GM12878 (cell line): ENCODE data around the gene HMGB4. TPM values are rescaled to one million over a fixed set of nuclear protein-coding genes. Genes with fewer than 3 reads are reported as not detected.

Source experiments
- ATAC-seq: fragments of 200-7000 bp; cut with Tn5 transposase; 3 replicates; pipeline ENCODE4 v1.9.1; 2020; ENCODE audit warnings: mild to moderate bottlenecking, moderate library complexity
- BruUV-seq: library from RNA; stranded (reverse); fragments of 400-500 nt; replicated peaks from 2 replicates; lab custom pipeline; 2021; lab: Mats Ljungman, UMichigan
- CTCF ChIA-PET: fragments of 300-600 bp; sonication (Branson Sonifier 250); formaldehyde crosslinking; extraction: SDS; loops from one replicate; lab custom pipeline; 2021; ENCODE audit warnings: inconsistent platforms; lab: Yijun Ruan, JAX
- POLR2A ChIA-PET: fragments of 350-600 bp; formaldehyde crosslinking; extraction: SDS; loops from one replicate; lab custom pipeline; 2021; ENCODE audit warnings: inconsistent platforms; lab: Charles Lee
- RAD21 ChIA-PET: fragments of 300-600 bp; sonication (Branson Sonifier 250); formaldehyde crosslinking; loops from one replicate; lab custom pipeline; 2023; ENCODE audit warnings: antibody characterized with exemption; ENCODE audit not compliant: unreplicated experiment; lab: Charles Lee
- SMC1A ChIA-PET: fragments of 300-600 bp; sonication (Branson Sonifier 250); formaldehyde crosslinking; loops from one replicate; lab custom pipeline; 2023; ENCODE audit not compliant: unreplicated experiment, uncharacterized antibody; lab: Charles Lee
- DNase-seq: peaks from one replicate; pipeline ENCODE4 v3.0.0-alpha.2; 2011; ENCODE audit warnings: low read depth, low spot score
- FAIRE-seq: peaks from 3 replicates; lab custom pipeline; 2011; peaks lifted over from hg19 to GRCh38; lab: Jason Lieb, UNC
- H2AFZ ChIP-seq: 2 replicates; pipeline ENCODE4 v1.6.0; 2011; ENCODE audit warnings: low read depth, low read length, control low read depth; ENCODE audit not compliant: control insufficient read depth
- H3K27ac ChIP-seq: 2 replicates; pipeline ENCODE4 v1.5.1; 2011; ENCODE audit warnings: control low read depth; ENCODE audit not compliant: control insufficient read depth, insufficient read depth
- H3K27me3 ChIP-seq, 2 experiments: replicated peaks in 1 of 2; 2 replicates each; pipeline versions ENCODE4 v1.6.0 to v1.6.1; 2011; ENCODE audit warnings: low read length in 1 of 2; ENCODE audit not compliant: control insufficient read depth in 2 of 2, insufficient read depth in 2 of 2
- H3K36me3 ChIP-seq, 2 experiments: 2 replicates each; pipeline ENCODE4 v1.5.1; 2011; ENCODE audit warnings: low read length in 1 of 2; ENCODE audit not compliant: control insufficient read depth in 2 of 2, insufficient read depth in 2 of 2
- H3K4me1 ChIP-seq: 2 replicates; pipeline ENCODE4 v1.6.1; 2011; ENCODE audit warnings: mild to moderate bottlenecking, low read length, moderate library complexity, mixed read lengths; ENCODE audit not compliant: control insufficient read depth, insufficient read depth
- H3K4me2 ChIP-seq: 2 replicates; pipeline ENCODE4 v1.6.0; 2011; ENCODE audit warnings: control low read depth; ENCODE audit not compliant: control insufficient read depth, insufficient read depth
- H3K4me3 ChIP-seq: fragments of 200-600 bp; sonication (generic); 2 replicates; pipeline ENCODE4 v1.5.1; 2016
- H3K79me2 ChIP-seq: 2 replicates; pipeline ENCODE4 v1.6.0; 2011; ENCODE audit warnings: low read length; ENCODE audit not compliant: control insufficient read depth, insufficient read depth
- H3K9ac ChIP-seq: 2 replicates; pipeline ENCODE4 v1.8.0; 2011; ENCODE audit warnings: low read length, control low read depth, mixed read lengths; ENCODE audit not compliant: control insufficient read depth, insufficient read depth
- H3K9me3 ChIP-seq: replicated peaks from 3 replicates; pipeline ENCODE4 v1.5.1; 2011; ENCODE audit warnings: mild to moderate bottlenecking, low read length; ENCODE audit not compliant: control insufficient read depth, insufficient read depth
- H4K20me1 ChIP-seq: 2 replicates; pipeline ENCODE4 v1.6.0; 2011; ENCODE audit not compliant: control insufficient read depth, insufficient read depth
- BMI1 ChIP-seq: fragments of 450-650 bp; IDR thresholded peaks from 2 replicates; pipeline ENCODE4 v1.6.1; 2016; ENCODE audit warnings: mild to moderate bottlenecking, moderate library complexity, borderline replicate concordance
- EZH2 ChIP-seq: IDR thresholded peaks from 2 replicates; pipeline ENCODE4 v1.6.1; 2012; ENCODE audit warnings: low read depth, mild to moderate bottlenecking, control low read depth, inconsistent platforms, low read length, borderline replicate concordance; ENCODE audit not compliant: control insufficient read depth
- HCFC1 ChIP-seq: fragments of 150-350 bp; IDR thresholded peaks from 2 replicates; pipeline ENCODE4 v1.6.1; 2014; ENCODE audit warnings: low read length
- HDGF ChIP-seq: fragments of 450-650 bp; IDR thresholded peaks from 2 replicates; pipeline ENCODE4 v1.6.1; 2016; ENCODE audit warnings: antibody characterized with exemption
- JUNB ChIP-seq: IDR thresholded peaks from 2 replicates; pipeline ENCODE4 v1.6.1; 2016; ENCODE audit warnings: antibody characterized with exemption, mild to moderate bottlenecking
- KDM1A ChIP-seq: fragments of 200-600 bp; sonication (generic); IDR thresholded peaks from 2 replicates; pipeline ENCODE4 v1.6.1; 2016; ENCODE audit warnings: borderline replicate concordance
- KLF5 ChIP-seq: fragments of 450-650 bp; IDR thresholded peaks from 2 replicates; pipeline ENCODE4 v1.6.1; 2014; ENCODE audit warnings: mild to moderate bottlenecking; ENCODE audit not compliant: partially characterized antibody
- MTA3 ChIP-seq: IDR thresholded peaks from 2 replicates; pipeline ENCODE4 v1.6.1; 2012; ENCODE audit warnings: low read length, inconsistent platforms, borderline replicate concordance
- MYB ChIP-seq: fragments of 150-350 bp; IDR thresholded peaks from 2 replicates; pipeline ENCODE4 v1.6.1; 2014; ENCODE audit warnings: mild to moderate bottlenecking, low read depth, low read length, borderline replicate concordance
- NRF1 ChIP-seq: conservative IDR thresholded peaks from 2 replicates; pipeline ENCODE4 v1.6.1; 2011; ENCODE audit warnings: mild to moderate bottlenecking, low read depth, low read length, improper control_type of control experiment
- RAD51 ChIP-seq: fragments of 450-650 bp; IDR thresholded peaks from 2 replicates; pipeline ENCODE4 v1.6.1; 2016; ENCODE audit warnings: moderate library complexity, mild to moderate bottlenecking, inconsistent platforms
- RBBP5 ChIP-seq: fragments of 200-600 bp; sonication (generic); conservative IDR thresholded peaks from 2 replicates; pipeline ENCODE4 v1.6.1; 2016
- SMAD1 ChIP-seq: fragments of 450-650 bp; IDR thresholded peaks from 2 replicates; pipeline ENCODE4 v1.6.1; 2018; ENCODE audit warnings: mild to moderate bottlenecking, low read depth; ENCODE audit not compliant: partially characterized antibody
- SP1 ChIP-seq: IDR thresholded peaks from one replicate; pipeline ENCODE4 v1.6.1; 2011; ENCODE audit warnings: low read depth, low read length
- SREBF2 ChIP-seq: IDR thresholded peaks from 2 replicates; pipeline ENCODE4 v1.6.1; 2012; ENCODE audit warnings: mild to moderate bottlenecking, low read length
- ZNF622 ChIP-seq: fragments of 450-650 bp; IDR thresholded peaks from 2 replicates; pipeline ENCODE4 v1.6.1; 2017; ENCODE audit warnings: mild to moderate bottlenecking, inconsistent platforms
- WGBS: methylation state at CpG from one replicate; pipeline ENCODE4 v1.1.6; 2016; ENCODE audit warnings: low lambda C conversion rate; ENCODE audit not compliant: insufficient replicate concordance, insufficient coverage; ENCODE audit errors: missing lambda C conversion rate; 5-methylcytosine and 5-hydroxymethylcytosine counted together
- in situ Hi-C: fragments of 300-500 bp; cut with MboI; formaldehyde crosslinking; loops from 9 replicates; pipeline ENCODE4 v1.14.3; 2018; ENCODE audit warnings: mixed read lengths
- intact Hi-C: fragments of 100-400 bp; cut with micrococcal nuclease; formaldehyde crosslinking; loops from one replicate; pipeline ENCODE4 v1.14.2; 2022; ENCODE audit not compliant: unreplicated experiment
- polyA plus RNA-seq, 11 experiments: library from polyadenylated mRNA; depleted of rRNA in 4 of 11; unstranded in 6 of 11; stranded (reverse) in 5 of 11; fragments of >200 nt; fragmentation: Nextera tagmentation in 4 of 11; fragmentation: Illumina TruSeq in 1 of 11; extraction: Ambion mirVana in 4 of 11; extraction: Trizol in 1 of 11; gene quantifications; 1 replicate in 1 of 11; 2 replicates in 10 of 11; pipeline versions ENCODE4 v1.2.1 to v1.2.3, GENCODE V29; 2011 to 2016; ENCODE audit warnings: inconsistent platforms in 2 of 11, missing spikeins in 2 of 11, low read depth in 1 of 11
- total RNA-seq, 4 experiments: library from RNA; depleted of rRNA in 3 of 4; stranded (reverse); fragments of >200 nt in 3 of 4; fragmentation: Illumina TruSeq in 1 of 4; extraction: Trizol in 1 of 4; gene quantifications; 2 replicates each; pipeline versions ENCODE4 v1.2.1 to v1.2.3, GENCODE V29; 2013 to 2021
- TF ChIP-seq, protein P1 (sequence below): fragments of 450-650 bp; IDR thresholded peaks from 2 replicates; pipeline ENCODE4 v1.6.1; 2018; ENCODE audit warnings: borderline replicate concordance, mild to moderate bottlenecking; ENCODE audit not compliant: partially characterized antibody

Gene HMGB4
- total and polyA plus RNA-seq, 10 of the 15 experiments (the other 5 are each of a cell fraction or from before 2014, with no cell fraction given): not detected

DNA sequence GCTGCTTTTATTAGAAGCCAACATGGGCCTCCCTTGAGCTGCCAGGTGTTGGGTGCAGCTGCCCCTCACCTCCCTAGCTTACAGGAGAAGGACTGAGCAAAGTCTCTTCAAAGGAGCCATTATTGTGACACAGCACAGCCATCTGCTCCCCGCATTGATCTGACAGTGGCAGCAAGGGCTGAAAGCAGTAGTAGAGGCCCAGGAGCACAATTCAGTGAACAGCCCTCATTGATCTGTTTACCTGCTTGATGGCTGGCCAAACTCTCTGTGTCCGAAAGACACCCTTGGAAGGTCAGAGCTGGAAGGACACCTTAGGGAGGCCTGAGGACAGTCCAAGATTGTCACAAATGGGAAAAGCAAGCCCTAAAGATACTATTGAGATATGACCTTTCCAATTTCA lies 14.5 kb downstream of the HMGB4 start:
- ATAC-seq (no peak), DNase-seq (no peak), FAIRE-seq (no peak)
- TF ChIP-seq ZNF622 (no peak), MTA3 (no peak), KDM1A (no peak), RAD51 (no peak)
- no TSS peak for BruUV-seq
- H3K9me3 ChIP-seq: no peaks in the 10 kb centered on the region
- H3K9ac ChIP-seq: no peak overlapping the region
- in situ Hi-C loops: no loop called here
- CTCF ChIA-PET: interaction anchor here (1.5 kb wide), 1 partner anchor 136 kb away, joined by 3 read pairs; no protein-coding TSS in a partner anchor
- no peaks in the 10 kb centered on the region; a peak in 1 of 4 replicates for H3K27me3 ChIP-seq
- SMC1A ChIA-PET: no interaction called here
- no peak overlapping the region for H3K4me3 ChIP-seq
- POLR2A ChIA-PET: no interaction called here
- 38% methylated on average over 2 of the region's 2 CpGs for WGBS
- intact Hi-C loops: no loop called here
- H3K4me1 ChIP-seq: no peaks in the 10 kb centered on the region
- RAD21 ChIA-PET: no interaction called here
- H3K4me2 ChIP-seq: no peak overlapping the region
- H3K79me2 ChIP-seq: no peaks in the 10 kb centered on the region
- H3K27ac ChIP-seq: no peak overlapping the region
- H4K20me1 ChIP-seq: no peaks in the 10 kb centered on the region
- H2AFZ ChIP-seq: no peak overlapping the region
- no peaks in the 10 kb centered on the region for H3K36me3 ChIP-seq

DNA sequence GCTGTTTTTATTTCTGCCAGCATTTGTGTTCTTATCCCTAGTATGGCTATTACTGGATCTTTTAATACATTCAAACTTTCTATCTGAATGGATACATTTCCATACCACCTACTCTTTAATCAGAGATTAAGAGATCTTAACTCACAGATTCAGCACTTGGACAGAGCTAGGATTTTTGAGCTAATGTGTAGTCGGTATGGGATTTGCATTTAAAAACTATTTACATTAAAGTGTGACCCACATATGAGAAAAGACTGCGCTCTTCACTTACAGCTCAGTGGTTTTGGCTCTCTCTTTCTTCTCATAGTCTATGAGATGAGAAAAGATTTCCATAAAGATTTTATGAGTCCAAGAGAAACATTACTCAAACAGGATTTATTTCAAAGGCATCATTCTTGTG lies 16.4 kb downstream of the HMGB4 start:
- Histone ChIP-seq H3K9ac (no peak overlapping the region), H3K79me2 (no peaks in the 10 kb centered on the region), H3K9me3 (no peaks in the 10 kb centered on the region), H3K27me3 (no peaks in the 10 kb centered on the region; a peak in 1 of 4 replicates), H3K27ac (no peak overlapping the region), H3K4me3 (no peak overlapping the region), H3K4me1 (no peaks in the 10 kb centered on the region), H2AFZ (no peak overlapping the region), H4K20me1 (no peaks in the 10 kb centered on the region), H3K4me2 (no peak overlapping the region), H3K36me3 (no peaks in the 10 kb centered on the region)
- FAIRE-seq (no peak), ATAC-seq (no peak), DNase-seq (no peak)
- POLR2A ChIA-PET: no interaction called here
- RAD21 ChIA-PET: no interaction called here
- intact Hi-C loops (no loop called here), in situ Hi-C loops (no loop called here)
- no peak for TF ChIP-seq SP1
- TF ChIP-seq JUNB: no peak
- TF ChIP-seq HCFC1: no peak
- TF ChIP-seq KLF5: no peak
- TF ChIP-seq NRF1: no peak
- no peak for TF ChIP-seq EZH2
- TF ChIP-seq, protein P1, sequence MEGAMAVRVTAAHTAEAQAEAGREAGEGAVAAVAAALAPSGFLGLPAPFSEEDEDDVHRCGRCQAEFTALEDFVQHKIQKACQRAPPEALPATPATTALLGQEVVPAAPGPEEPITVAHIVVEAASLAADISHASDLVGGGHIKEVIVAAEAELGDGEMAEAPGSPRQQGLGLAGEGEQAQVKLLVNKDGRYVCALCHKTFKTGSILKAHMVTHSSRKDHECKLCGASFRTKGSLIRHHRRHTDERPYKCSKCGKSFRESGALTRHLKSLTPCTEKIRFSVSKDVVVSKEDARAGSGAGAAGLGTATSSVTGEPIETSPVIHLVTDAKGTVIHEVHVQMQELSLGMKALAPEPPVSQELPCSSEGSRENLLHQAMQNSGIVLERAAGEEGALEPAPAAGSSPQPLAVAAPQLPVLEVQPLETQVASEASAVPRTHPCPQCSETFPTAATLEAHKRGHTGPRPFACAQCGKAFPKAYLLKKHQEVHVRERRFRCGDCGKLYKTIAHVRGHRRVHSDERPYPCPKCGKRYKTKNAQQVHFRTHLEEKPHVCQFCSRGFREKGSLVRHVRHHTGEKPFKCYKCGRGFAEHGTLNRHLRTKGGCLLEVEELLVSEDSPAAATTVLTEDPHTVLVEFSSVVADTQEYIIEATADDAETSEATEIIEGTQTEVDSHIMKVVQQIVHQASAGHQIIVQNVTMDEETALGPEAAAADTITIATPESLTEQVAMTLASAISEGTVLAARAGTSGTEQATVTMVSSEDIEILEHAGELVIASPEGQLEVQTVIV: no peak
- no peak for TF ChIP-seq SREBF2
- no peak for TF ChIP-seq SMAD1
- TF ChIP-seq HDGF: no peak
- TF ChIP-seq BMI1: no peak
- TF ChIP-seq RBBP5: no peak
- TF ChIP-seq MYB: no peak
- 5% methylated on average over 2 of the region's 2 CpGs for WGBS
- SMC1A ChIA-PET: interaction anchor here (1.4 kb wide), 1 partner anchor 9 kb away, joined by 3 read pairs; no protein-coding TSS in a partner anchor
- BruUV-seq: no TSS peak
- CTCF ChIA-PET: no interaction called here
